ENCODE results near the gene EMILIN3.

- TF ChIP-seq CTCF (IDR thresholded peaks at IDR 0.05), result no peak
- TF ChIP-seq ZFX (IDR thresholded peaks at IDR 0.05; ENCODE audit: borderline replicate concordance), result no peak
Measured at GRCh38 chr20:41371371-41371770, 4.8 kb upstream of the EMILIN3 start.
